Activated T-cell treated with anti-CD3 and anti-CD28 coated beads for 4 hours (primary cell): ENCODE results near the gene UTP25.
"Not testable (repeated sequence)": the region's sequence is repeated elsewhere in the genome, so short reads cannot be mapped to it uniquely, and the experiment has no call there.

Experiments
- DNase-seq: peaks from one replicate; pipeline ENCODE4 v3.0.0-alpha.2; 2020

UTP25 gene

DNA sequence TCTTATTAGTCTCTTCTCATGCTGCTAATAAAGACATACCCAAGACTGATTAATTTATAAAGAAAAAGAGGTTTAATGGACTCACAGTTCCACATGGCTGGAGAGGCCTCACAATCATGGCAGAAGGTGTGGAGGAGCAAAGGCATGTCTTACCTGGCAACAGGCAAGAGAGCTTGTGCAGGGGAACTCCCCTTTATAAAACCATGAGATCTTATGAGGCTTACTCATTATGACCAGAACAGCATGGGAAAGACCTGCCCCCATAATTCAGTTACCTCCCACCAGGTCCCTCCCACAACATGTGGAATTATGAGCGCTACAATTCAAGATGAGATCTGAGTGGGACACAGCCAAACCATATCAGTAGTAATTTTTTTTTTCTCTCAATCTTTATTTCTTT lies 77.0 kb downstream of the UTP25 start:
- DNase-seq, result not testable (repeated sequence)
